Small intestine (tissue), 7 donors: ENCODE measurements around the gene MYO7A. TPM values are rescaled to one million over a fixed set of nuclear protein-coding genes. Genes with fewer than 3 reads are reported as not detected.

Source experiments
- DNase-seq, 2 donors: peaks; one replicate each; pipeline versions ENCODE4 v3.0.0 to v3.0.0-alpha.2; 2013
- FAIRE-seq: peaks from 2 replicates; lab custom pipeline; 2012; peaks lifted over from hg19 to GRCh38; lab: Jason Lieb, UNC
- H3K27ac ChIP-seq, 3 donors: one replicate each; pipeline ENCODE4 v1.5.1; 2013; ENCODE audit warnings: low read length in 2 of 3, mild to moderate bottlenecking in 2 of 3, control low read depth in 1 of 3, inconsistent platforms in 1 of 3, low read depth in 1 of 3, moderate library complexity in 1 of 3
- H3K27me3 ChIP-seq, 3 donors: one replicate each; pipeline ENCODE4 v1.6.1; 2013; ENCODE audit warnings: low read length in 3 of 3, inconsistent platforms in 1 of 3; ENCODE audit not compliant: control insufficient read depth in 3 of 3, insufficient read depth in 3 of 3
- H3K36me3 ChIP-seq, 3 donors: one replicate each; pipeline ENCODE4 v1.6.1; 2013; ENCODE audit warnings: low read length in 3 of 3, inconsistent platforms in 1 of 3, low read depth in 1 of 3, mild to moderate bottlenecking in 1 of 3, moderate library complexity in 1 of 3; ENCODE audit not compliant: control insufficient read depth in 3 of 3, insufficient read depth in 2 of 3
- H3K4me1 ChIP-seq, 3 donors: one replicate each; pipeline ENCODE4 v1.6.1; 2013; ENCODE audit warnings: low read length in 2 of 3, inconsistent platforms in 1 of 3, low read depth in 1 of 3, mild to moderate bottlenecking in 1 of 3, moderate library complexity in 1 of 3; ENCODE audit not compliant: control insufficient read depth in 3 of 3, insufficient read depth in 2 of 3
- H3K4me3 ChIP-seq, 3 donors: one replicate each; pipeline ENCODE4 v1.5.1; 2013; ENCODE audit warnings: low read length in 3 of 3, control low read depth in 1 of 3, inconsistent platforms in 1 of 3, low read depth in 1 of 3, mild to moderate bottlenecking in 1 of 3, moderate library complexity in 1 of 3
- H3K9me3 ChIP-seq, 2 donors: one replicate each; pipeline ENCODE4 v1.6.1; 2013; ENCODE audit warnings: low read depth in 1 of 2, low read length in 1 of 2; ENCODE audit not compliant: control insufficient read depth in 2 of 2, insufficient read depth in 1 of 2
- WGBS, 3 donors: extraction: QIAGEN DNeasy Blood & Tissue Kit; methylation state at CpG; one replicate each; pipeline ENCODE4 v1.1.7; 2013; 5-methylcytosine and 5-hydroxymethylcytosine counted together
- polyA plus RNA-seq, 4 donors: library from polyadenylated mRNA; stranded (reverse) in 3 of 4; unstranded in 1 of 4; fragments of 200-250 nt in 3 of 4; fragments of 120-200 nt in 1 of 4; gene quantifications; one replicate each; pipeline versions ENCODE4 v1.2.1 to v1.2.3, GENCODE V29; 2013
- donor health status: healthy with polysubstance abuse.
- donor health status: control.
- donor health status: control.
- donor health status: Bipolar disorder and iron deficiency.
- donor health status: healthy.

Gene MYO7A
- polyA plus RNA-seq, 4 donors, result 1.4 to 74.2 (median 2.2) TPM

- peaks cover 0 to 59% (median 3%) of the 10 kb centered on the region in 3 donors for H3K4me1 ChIP-seq
- no peak overlapping the region for H3K4me3 ChIP-seq
- FAIRE-seq (no peak), DNase-seq (no peak)
- WGBS, 3 donors, result 92 to 98% (median 96%) methylated on average over 10 of the region's 10 CpGs
- no peaks in the 10 kb centered on the region for H3K9me3 ChIP-seq
- no peak overlapping the region for H3K27ac ChIP-seq
- H3K36me3 ChIP-seq, result peaks cover 0 to 84% (median 0%) of the 10 kb centered on the region in 3 donors
- no peaks in the 10 kb centered on the region for H3K27me3 ChIP-seq
These were observed 22.8 kb downstream of the MYO7A start for GRCh38 chr11:77150836-77151235.

- 48 to 65% (median 54%) methylated on average over 10 to 11 of the region's 11 CpGs for WGBS, 3 donors
- H3K36me3 ChIP-seq, result peaks cover 0 to 83% (median 0%) of the 10 kb centered on the region in 3 donors
- H3K27ac ChIP-seq, result no peak overlapping the region
- no peak overlapping the region for H3K4me3 ChIP-seq
- no peak for FAIRE-seq
- H3K9me3 ChIP-seq, result no peaks in the 10 kb centered on the region
- peaks cover 0 to 49% (median 3%) of the 10 kb centered on the region in 3 donors for H3K4me1 ChIP-seq
- no peaks in the 10 kb centered on the region for H3K27me3 ChIP-seq
- peak in 1 of 2 donors; percentile 22 for DNase-seq
These were observed 23.9 kb downstream of the MYO7A start for GRCh38 chr11:77151804-77152509.

GRCh38 chr11:77152846-77153245, 24.8 kb downstream of the MYO7A start:
- Histone ChIP-seq H3K36me3 (peaks cover 0 to 91% (median 0%) of the 10 kb centered on the region in 3 donors), H3K4me1 (peaks cover 0 to 41% (median 3%) of the 10 kb centered on the region in 3 donors), H3K9me3 (no peaks in the 10 kb centered on the region), H3K4me3 (no peak overlapping the region), H3K27me3 (no peaks in the 10 kb centered on the region), H3K27ac (no peak overlapping the region)
- 64 to 74% (median 71%) methylated on average over 6 of the region's 6 CpGs for WGBS, 3 donors
- FAIRE-seq (no peak), DNase-seq (no peak)

GRCh38 chr11:77153276-77154185, 25.5 kb downstream of the MYO7A start:
- Histone ChIP-seq H3K27ac (no peak overlapping the region), H3K4me3 (no peak overlapping the region), H3K9me3 (no peaks in the 10 kb centered on the region), H3K36me3 (peaks cover 0 to 93% (median 0%) of the 10 kb centered on the region in 3 donors), H3K27me3 (no peaks in the 10 kb centered on the region), H3K4me1 (peaks cover 0 to 34% (median 3%) of the 10 kb centered on the region in 3 donors)
- 55 to 72% (median 59%) methylated on average over 16 to 20 of the region's 20 CpGs for WGBS, 3 donors
- FAIRE-seq (no peak), DNase-seq (no peak)

- WGBS, 3 donors, result 32 to 45% (median 35%) methylated on average over 7 to 10 of the region's 10 CpGs
- Histone ChIP-seq H3K27ac (no peak overlapping the region), H3K9me3 (no peaks in the 10 kb centered on the region), H3K4me1 (peaks cover 0 to 24% (median 3%) of the 10 kb centered on the region in 3 donors), H3K27me3 (no peaks in the 10 kb centered on the region), H3K36me3 (peaks cover 0 to 95% (median 0%) of the 10 kb centered on the region in 3 donors), H3K4me3 (no peak overlapping the region)
- FAIRE-seq (no peak), DNase-seq (no peak)
These were observed 26.5 kb downstream of the MYO7A start for GRCh38 chr11:77154381-77155081.

- FAIRE-seq (no peak), DNase-seq (no peak)
- Histone ChIP-seq H3K4me3 (no peak overlapping the region), H3K27ac (no peak overlapping the region), H3K27me3 (no peaks in the 10 kb centered on the region), H3K9me3 (no peaks in the 10 kb centered on the region), H3K36me3 (peaks cover 0 to 95% (median 0%) of the 10 kb centered on the region in 3 donors), H3K4me1 (peaks cover 0 to 23% (median 3%) of the 10 kb centered on the region in 3 donors)
- 93 to 94% (median 94%) methylated on average over 3 of the region's 4 CpGs for WGBS, 3 donors
These were observed 27.0 kb downstream of the MYO7A start for GRCh38 chr11:77155082-77155475.

GRCh38 chr11:77155556-77156130, 27.6 kb downstream of the MYO7A start:
- FAIRE-seq, result no peak

More at GRCh38 chr11:77155556-77156130, 27.6 kb downstream of the MYO7A start:
- Histone ChIP-seq H3K36me3 (peaks cover 0 to 95% (median 0%) of the 10 kb centered on the region in 3 donors), H3K27ac (no peak overlapping the region), H3K4me1 (peaks cover 0 to 23% (median 3%) of the 10 kb centered on the region in 3 donors), H3K9me3 (no peaks in the 10 kb centered on the region), H3K27me3 (no peaks in the 10 kb centered on the region), H3K4me3 (no peak overlapping the region)
- DNase-seq, result no peak
- WGBS, 3 donors, result 90 to 91% (median 90%) methylated on average over 13 of the region's 13 CpGs
